GM19468 (cell line): ENCODE results near the gene BRMS1.

Source experiments
- ATAC-seq: cut with Tn5 transposase; IDR thresholded peaks from one replicate; pipeline ENCODE4 v1.9.1; 2021; ENCODE audit warnings: mild to moderate bottlenecking, moderate library complexity, moderate number of reproducible peaks; ENCODE audit not compliant: unreplicated experiment; ENCODE audit errors: extremely low read depth

BRMS1 gene

GRCh38 chr11:66288671-66289547, 56.0 kb downstream of the BRMS1 start, which contains the start of gene YIF1A:
Gene YIF1A (minus strand): TSS chr11:66289143. CDS start chr11:66288985, 158 bp downstream.
- ATAC-seq, result peak; percentile 78

GRCh38 chr11:66287889-66288670, 56.8 kb downstream of the BRMS1 start:
- no peak for ATAC-seq
